LNCaP clone FGC (cell line): Measurements from ENCODE around the gene ADAMTS15.

Experiments used
- DNase-seq: peaks from one replicate; pipeline ENCODE4 v3.0.0-alpha.2; 2011; ENCODE audit warnings: low read depth
- H3K4me3 ChIP-seq: 2 replicates; pipeline ENCODE4 v1.5.1; 2011; ENCODE audit warnings: mild to moderate bottlenecking, low read depth, low read length, control low read depth
- TF ChIP-seq, protein P1 (sequence below): IDR thresholded peaks from 2 replicates; pipeline ENCODE4 v1.5.1; 2012; ENCODE audit warnings: mild to moderate bottlenecking; ENCODE audit not compliant: control insufficient read depth, insufficient read depth; ENCODE audit errors: extremely low read depth

The ADAMTS15 gene

GRCh38 chr11:130470832-130471706 lies 22.6 kb downstream of the ADAMTS15 start:
- TF ChIP-seq, protein P1, sequence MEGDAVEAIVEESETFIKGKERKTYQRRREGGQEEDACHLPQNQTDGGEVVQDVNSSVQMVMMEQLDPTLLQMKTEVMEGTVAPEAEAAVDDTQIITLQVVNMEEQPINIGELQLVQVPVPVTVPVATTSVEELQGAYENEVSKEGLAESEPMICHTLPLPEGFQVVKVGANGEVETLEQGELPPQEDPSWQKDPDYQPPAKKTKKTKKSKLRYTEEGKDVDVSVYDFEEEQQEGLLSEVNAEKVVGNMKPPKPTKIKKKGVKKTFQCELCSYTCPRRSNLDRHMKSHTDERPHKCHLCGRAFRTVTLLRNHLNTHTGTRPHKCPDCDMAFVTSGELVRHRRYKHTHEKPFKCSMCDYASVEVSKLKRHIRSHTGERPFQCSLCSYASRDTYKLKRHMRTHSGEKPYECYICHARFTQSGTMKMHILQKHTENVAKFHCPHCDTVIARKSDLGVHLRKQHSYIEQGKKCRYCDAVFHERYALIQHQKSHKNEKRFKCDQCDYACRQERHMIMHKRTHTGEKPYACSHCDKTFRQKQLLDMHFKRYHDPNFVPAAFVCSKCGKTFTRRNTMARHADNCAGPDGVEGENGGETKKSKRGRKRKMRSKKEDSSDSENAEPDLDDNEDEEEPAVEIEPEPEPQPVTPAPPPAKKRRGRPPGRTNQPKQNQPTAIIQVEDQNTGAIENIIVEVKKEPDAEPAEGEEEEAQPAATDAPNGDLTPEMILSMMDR, result no peak
- DNase-seq, result no peak
- H3K4me3 ChIP-seq, result no peak overlapping the region

DNA sequence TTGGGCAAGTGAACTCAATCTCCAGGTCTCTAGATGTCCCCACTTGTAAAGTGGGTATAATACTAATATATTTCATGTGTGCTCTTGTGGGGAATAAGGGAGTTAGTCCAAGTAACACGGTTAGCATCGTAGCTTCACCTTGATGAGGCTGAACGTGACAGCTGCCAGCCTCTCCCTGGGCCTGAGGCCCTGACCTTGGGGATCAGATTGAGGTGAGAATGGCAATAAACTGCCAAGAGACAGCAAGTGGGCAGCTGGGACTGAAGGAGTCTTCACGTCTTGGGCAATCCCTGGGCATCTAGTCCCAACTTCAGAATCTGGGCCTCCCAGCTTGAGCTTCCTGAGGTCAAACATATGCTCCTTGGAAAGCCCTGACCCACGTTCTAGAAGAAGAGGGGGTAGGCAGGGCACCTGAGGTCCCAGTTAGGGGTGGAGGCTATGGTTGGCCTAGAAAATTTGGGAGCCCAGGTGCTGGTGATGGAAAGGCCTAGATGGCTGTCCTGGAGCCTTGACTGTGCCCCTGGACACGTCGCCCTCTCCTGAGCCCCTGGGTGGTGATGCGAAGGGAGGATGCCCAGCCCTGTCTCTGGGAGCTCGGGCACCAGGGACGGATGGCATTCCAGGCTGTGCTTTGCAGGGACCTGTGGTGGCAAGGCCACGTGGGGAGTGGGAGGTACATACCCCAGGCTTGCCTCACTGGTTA lies 23.4 kb downstream of the ADAMTS15 start:
- no peak overlapping the region for H3K4me3 ChIP-seq
- TF ChIP-seq, protein P1, result no peak
- no peak for DNase-seq

DNA sequence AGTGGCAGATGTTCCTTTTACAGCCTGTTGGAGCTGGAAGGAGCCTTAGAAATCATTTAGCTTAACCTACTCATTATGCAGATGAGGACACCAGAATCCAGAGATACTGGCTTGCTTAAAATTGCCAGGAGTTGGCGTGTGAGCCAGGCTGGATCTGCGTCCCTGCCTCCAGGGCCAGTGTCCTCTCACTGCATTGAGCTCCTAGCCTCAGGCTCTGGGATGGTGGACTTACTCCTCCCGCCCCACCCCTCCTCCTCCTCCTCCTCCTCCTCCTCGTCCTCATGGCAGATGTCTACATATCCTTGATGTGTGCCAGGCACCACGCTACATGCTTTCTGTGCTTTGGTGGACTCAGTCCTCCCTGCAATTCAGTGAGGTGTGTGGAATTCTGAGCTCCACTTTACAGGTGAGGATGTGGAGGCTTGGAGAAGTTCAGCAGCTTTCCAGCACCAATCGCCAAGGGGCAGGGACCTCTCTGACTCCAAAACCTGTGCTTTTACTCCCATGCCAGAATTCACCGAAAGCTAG lies 24.1 kb downstream of the ADAMTS15 start:
- TF ChIP-seq, protein P1, result no peak
- H3K4me3 ChIP-seq, result no peak overlapping the region
- DNase-seq, result no peak

DNA sequence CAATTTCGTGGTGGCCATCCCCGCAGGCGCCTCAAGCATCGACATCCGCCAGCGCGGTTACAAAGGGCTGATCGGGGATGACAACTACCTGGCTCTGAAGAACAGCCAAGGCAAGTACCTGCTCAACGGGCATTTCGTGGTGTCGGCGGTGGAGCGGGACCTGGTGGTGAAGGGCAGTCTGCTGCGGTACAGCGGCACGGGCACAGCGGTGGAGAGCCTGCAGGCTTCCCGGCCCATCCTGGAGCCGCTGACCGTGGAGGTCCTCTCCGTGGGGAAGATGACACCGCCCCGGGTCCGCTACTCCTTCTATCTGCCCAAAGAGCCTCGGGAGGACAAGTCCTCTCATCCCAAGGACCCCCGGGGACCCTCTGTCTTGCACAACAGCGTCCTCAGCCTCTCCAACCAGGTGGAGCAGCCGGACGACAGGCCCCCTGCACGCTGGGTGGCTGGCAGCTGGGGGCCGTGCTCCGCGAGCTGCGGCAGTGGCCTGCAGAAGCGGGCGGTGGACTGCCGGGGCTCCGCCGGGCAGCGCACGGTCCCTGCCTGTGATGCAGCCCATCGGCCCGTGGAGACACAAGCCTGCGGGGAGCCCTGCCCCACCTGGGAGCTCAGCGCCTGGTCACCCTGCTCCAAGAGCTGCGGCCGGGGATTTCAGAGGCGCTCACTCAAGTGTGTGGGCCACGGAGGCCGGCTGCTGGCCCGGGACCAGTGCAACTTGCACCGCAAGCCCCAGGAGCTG lies 24.8 kb downstream of the ADAMTS15 start:
- TF ChIP-seq, protein P1, result no peak
- H3K4me3 ChIP-seq, result no peak overlapping the region
- DNase-seq, result no peak

DNA sequence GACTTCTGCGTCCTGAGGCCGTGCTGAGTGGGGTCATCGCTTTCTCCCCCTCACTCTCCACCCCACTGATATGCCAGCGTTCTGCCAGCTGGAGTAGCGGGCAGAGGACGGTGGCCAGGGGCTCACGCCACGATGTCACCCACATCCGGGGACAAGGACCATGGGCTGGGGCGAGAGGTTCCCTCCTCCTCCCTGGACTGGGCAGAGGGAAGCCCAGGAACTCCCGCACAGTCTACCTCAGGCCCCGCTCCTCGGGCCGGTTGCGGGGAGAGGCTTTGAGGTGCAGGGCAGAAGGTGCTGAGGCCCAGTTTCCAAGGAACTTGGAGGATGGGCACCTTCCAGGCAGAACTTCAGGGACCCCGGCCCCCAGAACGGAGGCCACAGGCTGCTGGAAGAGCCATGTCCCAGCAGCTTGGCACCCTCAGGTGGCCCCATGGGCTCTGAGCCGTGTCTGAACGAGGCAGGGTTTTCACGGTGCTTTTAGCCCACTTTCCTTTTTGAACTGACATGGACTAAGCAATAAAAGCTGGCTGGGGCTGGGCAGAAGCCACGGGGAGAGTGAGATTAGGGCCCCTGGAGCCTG lies 25.4 kb downstream of the ADAMTS15 start:
- no peak overlapping the region for H3K4me3 ChIP-seq
- TF ChIP-seq, protein P1, result no peak
- DNase-seq, result no peak

DNA sequence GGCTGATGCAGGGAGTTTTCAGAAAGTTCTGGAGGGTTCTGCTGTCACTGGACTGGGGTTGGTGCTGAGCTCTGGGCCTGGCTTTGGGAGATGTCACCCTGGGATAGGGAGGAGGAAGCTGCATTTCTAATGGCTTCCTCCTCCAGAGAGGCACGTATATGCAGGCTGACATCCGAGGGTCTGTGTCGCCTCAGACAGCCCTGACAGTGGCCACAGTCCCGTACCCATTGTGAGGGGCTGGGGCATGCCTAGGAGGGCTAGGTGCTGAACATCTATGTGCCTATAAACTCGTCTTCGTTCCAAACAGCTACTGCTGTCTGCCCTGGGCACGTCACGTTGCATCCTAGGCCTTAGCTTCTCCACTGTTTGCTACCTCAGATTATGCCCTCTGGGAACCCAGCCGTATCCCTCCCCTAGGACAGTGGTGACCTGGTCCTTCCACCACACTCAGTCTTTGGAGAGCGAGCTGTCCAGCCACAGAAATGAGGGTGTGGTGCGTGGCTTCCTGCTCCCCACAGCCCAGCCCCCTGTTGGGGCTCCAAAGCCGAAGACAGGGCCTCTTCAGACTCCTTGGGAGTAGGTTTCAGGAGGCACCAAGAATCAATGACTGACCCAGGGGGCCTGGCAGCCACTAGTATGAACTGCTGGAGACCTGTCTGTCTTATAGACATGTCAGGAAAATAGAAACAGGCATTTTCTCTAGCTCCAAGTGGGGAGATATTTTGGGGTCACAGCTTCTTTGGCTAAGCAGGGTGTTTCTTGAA lies 26.4 kb downstream of the ADAMTS15 start:
- TF ChIP-seq, protein P1, result no peak
- DNase-seq, result no peak
- no peak overlapping the region for H3K4me3 ChIP-seq
